ENCODE results near the gene ALDH4A1. TPM values are rescaled to one million over a fixed set of nuclear protein-coding genes. Genes with fewer than 3 reads are reported as not detected.
"Not testable (repeated sequence)": the region's sequence is repeated elsewhere in the genome, so short reads cannot be mapped to it uniquely, and the experiment has no call there.

Gene ALDH4A1
- total RNA-seq, 8 experiments from 2014 or later = 3.0 to 57.5 (median 8.8) TPM

DNA sequence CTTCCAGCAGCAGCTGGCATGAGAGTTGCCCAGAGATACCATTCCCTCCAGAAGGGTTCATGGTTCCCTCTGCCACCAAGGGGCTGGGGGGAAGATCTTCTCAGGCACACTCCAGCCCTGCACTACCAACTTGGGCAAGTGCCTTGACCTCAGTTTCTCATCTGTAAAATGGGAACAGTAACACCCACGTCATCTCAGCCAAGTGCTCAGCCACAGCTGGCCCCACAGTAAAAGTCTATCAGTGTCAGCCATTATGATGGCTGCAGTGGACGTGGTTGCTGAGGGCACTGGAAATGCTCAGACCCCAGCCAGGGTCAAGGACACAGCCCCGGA lies 26.6 kb downstream of the ALDH4A1 start:
- in situ Hi-C loops (cut with MboI; ENCODE audit: low pct_unique_long_range_greater_than_20kb in 2 of 9, low sequenced_read_pairs in 9 of 9, unreplicated experiment in 9 of 9) = loop anchor here in 1 of 9 experiments (25.0 kb wide), 1 partner anchor 787 kb away; the partner anchor contains the start of gene HTR6
- 71 to 100% (median 100%) methylated on average over 1 of the region's 3 CpGs; no CpG with 5 or more reads in 7 of the 10 experiments for WGBS, 10 experiments
- Histone ChIP-seq H3K4me1 (replicated peaks in 1 of 2) (peaks cover 11 to 16% of the 10 kb centered on the region in 2 donors), H3K27ac (no peak overlapping the region), H3K4me3 (no peak overlapping the region)
- no peak for ATAC-seq (replicated peaks in 6 of 8)

DNA sequence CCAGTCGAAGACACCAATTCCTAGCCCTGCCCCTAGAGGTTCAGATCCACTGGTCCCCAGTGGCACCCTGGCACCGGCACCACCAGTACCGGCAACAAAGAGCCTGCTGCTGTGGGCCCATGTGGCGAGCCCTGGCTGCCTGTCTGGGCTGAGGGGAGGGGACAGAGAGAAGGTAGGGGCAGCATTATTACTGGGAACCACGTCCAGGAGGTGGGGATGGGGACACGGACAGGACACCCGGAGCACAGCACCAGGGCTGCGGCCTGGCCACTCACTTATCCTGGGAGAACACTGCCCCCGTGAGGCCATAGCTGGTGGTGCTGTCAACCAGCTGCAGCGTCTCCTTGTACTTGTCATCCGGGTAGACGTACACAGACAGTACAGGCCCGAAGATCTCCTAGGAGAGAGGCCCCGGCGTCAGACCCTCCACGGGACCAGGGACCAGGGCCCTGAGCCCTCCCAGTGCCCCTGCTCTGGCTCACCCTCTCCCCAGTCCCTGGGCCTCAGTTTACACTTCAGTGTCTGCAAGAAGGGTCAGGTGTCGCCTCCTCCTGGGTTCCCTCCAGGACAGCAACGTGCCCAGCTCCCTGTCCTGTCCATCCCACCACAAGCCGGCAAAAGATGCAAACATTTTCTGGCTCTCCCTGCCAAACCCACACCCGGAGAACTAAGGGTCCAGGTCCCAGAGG lies 27.1 kb downstream of the ALDH4A1 start:
- 15 to 67% (median 50%) methylated on average over 1 to 12 of the region's 20 CpGs; no CpG with 5 or more reads in 5 of the 10 experiments for WGBS, 10 experiments
- peak; percentile 28 to 92 (median 54) for ATAC-seq (replicated peaks in 6 of 8)
- Histone ChIP-seq H3K4me1 (replicated peaks in 1 of 2) (peaks cover 9 to 14% of the 10 kb centered on the region in 2 donors), H3K27ac (no peak overlapping the region), H3K4me3 (no peak overlapping the region)
- in situ Hi-C loops (cut with MboI; ENCODE audit: low pct_unique_long_range_greater_than_20kb in 2 of 9, low sequenced_read_pairs in 9 of 9, unreplicated experiment in 9 of 9) = loop anchor here in 1 of 9 experiments (25.0 kb wide), 1 partner anchor 787 kb away; the partner anchor contains the start of gene HTR6

DNA sequence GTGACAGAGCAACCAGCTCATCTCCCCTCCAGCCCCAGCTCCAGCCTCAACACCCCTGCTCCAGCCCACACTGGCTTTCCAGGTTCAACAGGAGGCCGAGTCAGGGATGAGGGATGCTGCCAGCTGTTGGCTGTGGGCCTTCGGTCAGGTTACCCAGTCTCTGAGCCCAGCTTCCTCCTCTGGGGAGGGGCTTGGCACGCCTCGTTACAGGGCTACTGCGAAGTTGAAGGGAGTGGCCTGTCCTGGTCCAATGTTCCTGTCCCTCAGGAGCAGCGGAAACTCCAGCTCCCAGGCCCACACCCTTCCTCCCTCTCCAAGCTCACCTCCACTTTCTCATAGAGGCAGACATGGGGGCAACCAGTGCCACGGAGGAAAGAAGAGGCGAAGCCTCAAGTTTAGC lies 27.8 kb downstream of the ALDH4A1 start:
- no peak for ATAC-seq (replicated peaks in 6 of 8)
- 87 to 100% (median 100%) methylated on average over 1 to 3 of the region's 8 CpGs; no CpG with 5 or more reads in 6 of the 10 experiments for whole genome bisulfite sequencing, 10 experiments
- in situ Hi-C loops (cut with MboI; ENCODE audit: low pct_unique_long_range_greater_than_20kb in 2 of 9, low sequenced_read_pairs in 9 of 9, unreplicated experiment in 9 of 9) = no loop called here
- no peak overlapping the region for H3K27ac ChIP-seq
- peaks cover 5 to 8% of the 10 kb centered on the region in 2 donors for H3K4me1 ChIP-seq (replicated peaks in 1 of 2)
- no peak overlapping the region for H3K4me3 ChIP-seq

DNA sequence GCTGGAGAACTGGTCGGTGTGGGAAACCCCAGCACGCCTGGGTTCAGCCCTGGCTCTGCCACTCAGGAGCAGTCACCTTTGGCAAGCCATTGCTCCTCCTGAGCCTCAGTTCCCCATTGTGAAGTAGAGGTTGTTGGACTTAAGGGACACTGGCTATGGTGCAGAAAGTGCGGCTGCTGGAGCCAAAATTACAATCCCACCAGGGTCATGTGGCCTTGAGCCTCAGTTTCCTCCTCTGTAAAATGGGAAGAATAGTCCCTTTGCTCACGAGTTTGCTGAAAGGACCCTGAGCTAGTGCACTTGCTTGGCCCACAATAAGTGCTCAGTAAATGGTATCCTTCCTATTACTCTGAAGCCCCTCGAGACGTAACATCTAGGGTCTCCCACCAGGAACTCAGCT lies 28.3 kb downstream of the ALDH4A1 start:
- peaks cover 0 to 3% of the 10 kb centered on the region in 2 donors for H3K4me1 ChIP-seq (replicated peaks in 1 of 2)
- in situ Hi-C loops (cut with MboI; ENCODE audit: low pct_unique_long_range_greater_than_20kb in 2 of 9, low sequenced_read_pairs in 9 of 9, unreplicated experiment in 9 of 9) = no loop called here
- 58 to 75% (median 65%) methylated on average over 1 to 5 of the region's 6 CpGs; no CpG with 5 or more reads in 2 of the 10 experiments for WGBS, 10 experiments
- no peak overlapping the region for H3K27ac ChIP-seq
- H3K4me3 ChIP-seq = no peak overlapping the region
- ATAC-seq (replicated peaks in 6 of 8) = no peak

DNA sequence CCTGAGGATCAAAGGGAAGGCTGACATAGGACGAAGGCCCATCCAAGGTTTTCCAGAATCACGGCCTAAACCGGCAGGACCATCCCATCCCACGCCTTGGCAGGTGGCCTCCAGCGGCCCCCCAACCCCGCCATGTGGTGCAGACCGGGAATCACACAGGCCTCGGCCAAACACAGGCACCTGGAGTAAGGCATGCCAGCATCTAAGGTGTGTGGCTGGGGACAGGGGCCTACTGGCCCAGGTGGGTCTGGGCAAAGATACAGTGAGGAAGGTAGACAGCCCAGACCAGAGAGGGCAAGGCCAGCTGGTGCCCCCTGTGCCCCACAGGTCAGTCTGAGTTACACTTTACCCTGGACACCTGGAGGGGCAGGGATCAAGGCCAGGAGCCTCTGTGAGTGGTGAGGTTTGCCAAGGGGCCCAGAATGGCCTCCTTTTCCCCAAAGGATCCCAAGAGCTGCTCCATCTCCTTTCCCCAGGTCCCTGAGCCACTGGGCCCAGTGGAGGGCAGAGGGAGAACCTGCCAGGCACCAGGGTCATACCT lies 30.2 kb downstream of the ALDH4A1 start:
- WGBS, 10 experiments = 40 to 85% (median 67%) methylated on average over 1 to 4 of the region's 8 CpGs; no CpG with 5 or more reads in 7 of the 10 experiments
- no peak for ATAC-seq (replicated peaks in 6 of 8)
- H3K27ac ChIP-seq = no peak overlapping the region
- H3K4me1 ChIP-seq (replicated peaks in 1 of 2) = no peaks in the 10 kb centered on the region
- H3K4me3 ChIP-seq = no peak overlapping the region
- in situ Hi-C loops (cut with MboI; ENCODE audit: low pct_unique_long_range_greater_than_20kb in 2 of 9, low sequenced_read_pairs in 9 of 9, unreplicated experiment in 9 of 9) = no loop called here

DNA sequence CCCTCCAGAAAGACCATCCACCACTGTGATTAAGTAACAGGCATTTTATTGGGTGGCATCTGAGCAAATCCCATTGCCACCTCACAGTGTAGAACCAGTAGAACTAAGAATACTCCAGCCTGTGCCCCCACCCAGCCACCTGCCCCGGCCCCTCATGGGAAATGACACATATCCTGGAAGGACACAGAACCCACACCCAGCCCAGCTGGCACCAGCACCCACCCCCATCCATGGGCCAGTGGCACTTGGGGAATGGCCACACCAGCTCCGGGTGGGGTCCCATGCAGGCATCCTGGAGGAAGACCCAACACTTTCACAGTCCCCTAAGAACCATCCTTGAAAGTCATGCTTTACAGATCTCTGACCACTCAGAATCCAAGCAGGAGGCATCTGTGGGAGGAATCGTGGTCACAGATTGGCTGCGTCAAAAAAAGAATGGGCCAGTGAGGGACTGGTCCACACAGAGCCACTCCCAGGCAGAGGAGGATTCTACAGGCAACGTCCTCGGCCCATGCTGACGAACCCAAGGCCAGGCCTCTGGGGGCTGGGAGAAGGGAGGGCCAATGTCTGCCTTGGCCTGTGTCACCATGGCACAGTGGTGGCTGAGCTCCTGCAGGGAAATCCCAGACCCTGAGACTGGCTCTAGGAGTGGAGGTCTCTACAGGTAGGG lies 30.8 kb downstream of the ALDH4A1 start:
- H3K4me3 ChIP-seq = no peak overlapping the region
- in situ Hi-C loops (cut with MboI; ENCODE audit: low pct_unique_long_range_greater_than_20kb in 2 of 9, low sequenced_read_pairs in 9 of 9, unreplicated experiment in 9 of 9) = no loop called here
- ATAC-seq (replicated peaks in 6 of 8) = no peak
- 61 to 90% (median 86%) methylated on average over 2 to 6 of the region's 7 CpGs; no CpG with 5 or more reads in 5 of the 10 experiments for WGBS, 10 experiments
- H3K27ac ChIP-seq = no peak overlapping the region
- H3K4me1 ChIP-seq (replicated peaks in 1 of 2) = no peaks in the 10 kb centered on the region

DNA sequence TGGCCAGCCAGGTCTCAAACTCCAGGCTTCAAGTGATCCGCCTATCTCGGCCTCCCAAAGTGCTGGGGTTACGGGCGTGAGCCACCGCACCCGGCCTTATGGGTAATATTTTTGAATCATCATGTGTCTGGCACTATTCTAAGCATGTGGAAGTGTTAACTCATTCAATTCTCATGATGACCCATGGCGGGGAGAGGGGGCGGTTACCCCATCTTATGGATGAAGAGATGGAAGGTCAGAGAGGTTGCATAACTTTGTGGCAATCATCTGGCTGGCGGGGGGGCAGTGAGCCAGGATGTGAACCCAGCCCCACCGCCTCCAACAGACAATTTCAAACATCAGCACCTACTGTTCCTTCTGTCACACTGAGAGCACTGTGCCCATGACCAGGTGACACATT lies 31.4 kb downstream of the ALDH4A1 start:
- WGBS, 10 experiments = 74 to 100% (median 92%) methylated on average over 1 to 10 of the region's 10 CpGs; no CpG with 5 or more reads in 3 of the 10 experiments
- in situ Hi-C loops (cut with MboI; ENCODE audit: low pct_unique_long_range_greater_than_20kb in 2 of 9, low sequenced_read_pairs in 9 of 9, unreplicated experiment in 9 of 9) = no loop called here
- no peak for ATAC-seq (replicated peaks in 6 of 8)

DNA sequence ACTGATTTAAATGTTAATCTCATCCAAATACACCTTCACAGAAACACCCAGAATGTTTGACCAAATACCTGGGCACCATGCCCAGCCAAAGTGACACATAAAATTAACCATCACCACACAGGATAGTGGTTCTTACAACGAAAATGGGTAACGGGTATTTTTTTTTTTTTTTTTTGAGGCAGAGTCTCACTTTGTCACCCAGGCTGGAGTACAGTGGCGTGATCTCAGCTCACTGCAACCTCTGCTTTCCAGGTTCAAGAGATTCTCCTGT lies 31.8 kb downstream of the ALDH4A1 start:
- H3K4me1 ChIP-seq (replicated peaks in 1 of 2); in situ Hi-C loops (cut with MboI; ENCODE audit: low pct_unique_long_range_greater_than_20kb in 2 of 9, low sequenced_read_pairs in 9 of 9, unreplicated experiment in 9 of 9); H3K27ac ChIP-seq; ATAC-seq (replicated peaks in 6 of 8); H3K4me3 ChIP-seq: not testable (repeated sequence)
- 19 to 95% (median 60%) methylated on average over 1 to 3 of the region's 3 CpGs; no CpG with 5 or more reads in 3 of the 10 experiments for WGBS, 10 experiments

More for the DNA sequence above, 31.4 kb downstream of the ALDH4A1 start:
- no peaks in the 10 kb centered on the region for H3K4me1 ChIP-seq (replicated peaks in 1 of 2)
- no peak overlapping the region for H3K4me3 ChIP-seq
- no peak overlapping the region for H3K27ac ChIP-seq

DNA sequence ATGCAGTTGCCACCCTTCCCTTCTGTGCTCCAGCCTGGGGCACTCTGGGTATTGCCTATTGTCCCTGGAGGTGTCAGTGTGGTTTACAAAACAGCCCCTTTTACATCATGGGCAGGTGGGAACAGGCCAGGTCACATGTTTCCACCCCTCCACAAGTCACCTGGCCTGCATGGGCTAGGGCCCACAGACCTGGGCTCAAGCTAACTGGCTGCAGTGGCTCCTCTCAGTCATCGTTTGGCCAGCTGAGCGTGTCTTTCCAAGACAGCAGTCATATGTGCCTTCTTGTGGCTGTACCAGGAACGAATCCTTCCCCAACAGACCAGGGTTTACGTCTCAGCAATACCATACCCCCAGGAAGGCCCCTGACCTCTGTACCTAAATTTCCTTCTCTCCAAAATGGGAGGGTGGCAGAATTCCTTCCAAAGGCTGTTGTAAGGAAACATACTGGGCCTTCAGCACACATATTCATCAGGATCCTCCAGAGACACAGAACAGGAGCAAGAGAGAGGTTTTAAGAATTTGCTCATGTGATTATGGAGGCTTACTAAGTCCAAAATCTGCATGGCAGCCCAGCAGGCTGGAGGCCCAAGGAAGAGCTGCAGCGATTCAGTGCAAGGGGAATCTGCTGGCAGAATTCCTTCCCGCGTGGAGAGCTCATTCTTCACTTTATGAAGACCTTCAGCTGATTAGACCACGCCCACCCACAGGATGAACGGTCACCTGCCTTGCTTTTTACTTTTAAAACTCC lies 32.3 kb downstream of the ALDH4A1 start:
- Histone ChIP-seq H3K4me1 (replicated peaks in 1 of 2) (no peaks in the 10 kb centered on the region), H3K4me3 (no peak overlapping the region), H3K27ac (no peak overlapping the region)
- in situ Hi-C loops (cut with MboI; ENCODE audit: low pct_unique_long_range_greater_than_20kb in 2 of 9, low sequenced_read_pairs in 9 of 9, unreplicated experiment in 9 of 9) = no loop called here
- WGBS, 10 experiments = 40 to 85% (median 53%) methylated on average over 3 to 9 of the region's 9 CpGs; no CpG with 5 or more reads in 2 of the 10 experiments
- ATAC-seq (replicated peaks in 6 of 8) = no peak

DNA sequence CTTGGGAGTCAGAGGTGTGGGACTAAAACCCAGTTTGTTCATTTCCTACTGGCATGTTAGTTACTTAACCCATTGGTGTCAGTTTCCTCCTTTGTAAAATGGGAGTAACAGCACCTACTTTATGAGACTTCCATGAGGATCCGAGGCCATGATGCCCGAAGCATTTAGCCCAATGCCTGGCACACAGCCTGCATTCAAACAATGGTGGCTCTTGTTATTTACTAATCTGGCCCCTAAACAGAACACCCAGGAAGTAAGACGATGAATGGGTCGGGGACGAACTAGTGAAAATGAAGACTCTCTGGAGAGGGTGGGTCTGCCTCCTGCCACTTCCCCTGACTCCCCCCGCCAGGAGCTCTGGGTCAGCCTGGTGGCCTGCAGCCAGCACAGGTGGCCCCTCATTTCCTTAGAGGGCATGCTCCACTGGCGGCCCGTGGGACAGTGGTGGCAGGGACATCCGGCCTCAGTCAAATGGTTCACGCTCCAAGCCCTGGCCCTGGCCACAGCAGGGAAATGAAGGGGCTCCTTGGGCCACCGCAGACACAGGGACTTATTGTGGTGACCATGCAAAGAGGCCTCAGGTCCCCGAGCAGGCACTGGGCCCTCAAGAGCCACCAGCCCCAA lies 33.4 kb downstream of the ALDH4A1 start:
- in situ Hi-C loops (cut with MboI; ENCODE audit: low pct_unique_long_range_greater_than_20kb in 2 of 9, low sequenced_read_pairs in 9 of 9, unreplicated experiment in 9 of 9) = no loop called here
- Histone ChIP-seq H3K4me3 (no peak overlapping the region), H3K27ac (no peak overlapping the region), H3K4me1 (replicated peaks in 1 of 2) (no peaks in the 10 kb centered on the region)
- no peak for ATAC-seq (replicated peaks in 6 of 8)
- 65 to 77% (median 73%) methylated on average over 5 to 10 of the region's 12 CpGs; no CpG with 5 or more reads in 6 of the 10 experiments for WGBS, 10 experiments

DNA sequence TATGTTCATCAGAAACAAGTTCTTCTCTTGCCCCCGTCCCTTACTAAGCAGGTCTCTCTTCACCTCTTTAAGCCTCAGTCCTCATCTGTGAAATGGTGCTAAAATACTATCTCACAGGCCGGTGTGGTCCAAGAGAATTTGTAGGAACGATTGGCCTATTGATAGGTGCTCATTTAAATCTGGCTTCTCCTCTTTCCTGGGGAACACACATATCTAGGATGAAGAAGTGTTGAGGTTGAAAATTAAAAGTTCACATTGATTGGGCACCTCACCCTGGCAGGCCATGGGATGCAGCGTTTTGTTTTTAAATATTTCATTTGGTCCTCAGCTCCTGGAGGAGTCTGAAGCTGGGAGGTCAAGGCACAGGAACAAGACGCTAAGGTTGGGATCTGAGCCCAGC lies 34.0 kb downstream of the ALDH4A1 start:
- Histone ChIP-seq H3K4me1 (replicated peaks in 1 of 2) (no peaks in the 10 kb centered on the region), H3K27ac (no peak overlapping the region), H3K4me3 (no peak overlapping the region)
- 20 to 88% (median 61%) methylated on average over 1 to 5 of the region's 5 CpGs; no CpG with 5 or more reads in 1 of the 10 experiments for WGBS, 10 experiments
- in situ Hi-C loops (cut with MboI; ENCODE audit: low pct_unique_long_range_greater_than_20kb in 2 of 9, low sequenced_read_pairs in 9 of 9, unreplicated experiment in 9 of 9) = no loop called here
- no peak for ATAC-seq (replicated peaks in 6 of 8)

DNA sequence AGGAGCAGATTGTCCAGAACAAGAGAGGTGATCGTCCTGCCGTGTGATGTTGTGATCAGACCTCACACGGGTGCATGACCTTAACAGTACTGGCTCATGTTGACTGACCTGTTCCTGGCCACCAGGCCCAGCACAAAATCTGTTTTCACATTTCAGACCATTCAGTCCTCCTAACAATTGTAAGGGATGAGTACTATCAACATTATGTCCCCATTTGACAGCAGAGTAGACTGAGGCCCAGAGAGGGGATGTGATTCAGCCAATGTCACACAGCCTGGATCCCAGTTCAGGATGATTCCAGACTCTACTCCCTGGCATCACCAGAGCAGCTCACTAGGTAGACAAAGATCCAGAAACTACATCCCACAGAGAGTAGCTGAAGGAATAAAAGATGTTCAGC lies 35.5 kb downstream of the ALDH4A1 start:
- Histone ChIP-seq H3K4me3 (no peak overlapping the region), H3K27ac (no peak overlapping the region), H3K4me1 (replicated peaks in 1 of 2) (no peaks in the 10 kb centered on the region)
- in situ Hi-C loops (cut with MboI; ENCODE audit: low pct_unique_long_range_greater_than_20kb in 2 of 9, low sequenced_read_pairs in 9 of 9, unreplicated experiment in 9 of 9) = no loop called here
- WGBS, 10 experiments = 55 to 100% (median 93%) methylated on average over 1 to 3 of the region's 3 CpGs; no CpG with 5 or more reads in 5 of the 10 experiments
- ATAC-seq (replicated peaks in 6 of 8) = no peak

Measured in motor neuron (in vitro differentiated cells).